ENCODE data around the gene L1CAM. TPM values are rescaled to one million over a fixed set of nuclear protein-coding genes. Genes with fewer than 3 reads are reported as not detected.

L1CAM gene
- total and polyA plus RNA-seq, 4 donors, result 0.19 to 0.83 (median 0.47) TPM

DNA sequence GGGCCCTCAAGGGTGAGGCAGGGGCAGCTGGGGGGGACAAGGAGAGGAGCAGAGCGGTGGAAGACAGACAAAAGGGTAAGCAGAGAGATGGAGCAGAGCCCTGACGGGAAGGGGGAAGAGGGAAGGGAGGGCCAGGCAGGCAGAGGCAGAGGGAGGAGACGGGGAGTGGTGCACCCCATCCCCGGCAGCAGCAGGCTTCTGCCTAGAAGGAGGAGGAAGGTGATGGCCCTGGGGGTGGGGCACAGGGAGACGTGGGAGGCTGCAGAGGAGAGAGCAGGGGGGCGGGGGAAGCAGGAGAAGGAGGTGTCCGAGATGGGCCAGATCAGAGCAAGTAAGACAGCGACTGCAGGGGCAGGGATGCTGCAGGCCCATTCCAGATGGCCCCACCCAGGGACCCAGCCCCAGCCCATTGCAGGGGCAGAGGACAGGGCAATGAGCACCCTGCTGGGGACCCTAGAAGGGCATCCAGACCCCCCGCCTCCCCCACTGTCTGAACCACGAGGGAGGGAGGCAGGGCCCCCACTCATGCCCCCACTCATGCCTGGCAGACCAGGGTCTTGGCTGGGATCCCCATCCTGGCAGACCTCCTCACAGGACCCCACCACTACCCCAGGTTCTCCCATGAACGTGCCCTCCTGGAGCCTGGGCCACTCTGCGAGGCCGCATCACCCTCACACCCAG is 2.7 kb downstream of the L1CAM start:
- Histone ChIP-seq H3K27me3 (ENCODE audit: control insufficient read depth in 3 of 3, insufficient read depth in 3 of 3, low read length in 2 of 3) (peaks cover 33 to 54% (median 42%) of the 10 kb centered on the region in 3 donors), H3K9me3 (ENCODE audit: control insufficient read depth in 4 of 4, insufficient read depth in 3 of 4, low read length in 3 of 4) (peaks cover 0 to 5% (median 0%) of the 10 kb centered on the region in 4 donors), H3K4me1 (ENCODE audit: control insufficient read depth in 5 of 5, insufficient read depth in 5 of 5, low read length in 5 of 5) (peaks cover 0 to 4% (median 2%) of the 10 kb centered on the region in 5 donors), H3K9ac (ENCODE audit: insufficient read depth in 1 of 2, low read length in 2 of 2) (no peak overlapping the region), H3K27ac (ENCODE audit: low read depth in 1 of 2, low read length in 1 of 2) (no peak overlapping the region), H3K36me3 (ENCODE audit: control insufficient read depth in 4 of 4, insufficient read depth in 4 of 4, low read length in 4 of 4) (no peaks in the 10 kb centered on the region), H3K4me3 (no peak overlapping the region)
- no peak for TF ChIP-seq CTCF (IDR thresholded peaks at IDR 0.05; ENCODE audit: control extremely low read depth, extremely low read depth)
- 49 to 60% methylated on average over 9 to 13 of the region's 13 CpGs for WGBS, 2 donors
- ATAC-seq (ENCODE audit: insufficient read depth, low FRiP score), result no peak
- DNase-seq, result no peak

GRCh38 chrX:153882557-153882956 is 3.4 kb downstream of the L1CAM start:
- no peak overlapping the region for H3K9ac ChIP-seq (ENCODE audit: insufficient read depth in 1 of 2, low read length in 2 of 2)
- ATAC-seq (ENCODE audit: insufficient read depth, low FRiP score) (no peak), DNase-seq (no peak)
- no peak for TF ChIP-seq CTCF (IDR thresholded peaks at IDR 0.05; ENCODE audit: control extremely low read depth, extremely low read depth)
- H3K27ac ChIP-seq (ENCODE audit: low read depth in 1 of 2, low read length in 1 of 2), result no peak overlapping the region
- H3K4me1 ChIP-seq (ENCODE audit: control insufficient read depth in 5 of 5, insufficient read depth in 5 of 5, low read length in 5 of 5), result peaks cover 0 to 4% (median 2%) of the 10 kb centered on the region in 5 donors
- peaks cover 27 to 48% (median 45%) of the 10 kb centered on the region in 3 donors for H3K27me3 ChIP-seq (ENCODE audit: control insufficient read depth in 3 of 3, insufficient read depth in 3 of 3, low read length in 2 of 3)
- H3K36me3 ChIP-seq (ENCODE audit: control insufficient read depth in 4 of 4, insufficient read depth in 4 of 4, low read length in 4 of 4), result no peaks in the 10 kb centered on the region
- peaks cover 0 to 2% (median 0%) of the 10 kb centered on the region in 4 donors for H3K9me3 ChIP-seq (ENCODE audit: control insufficient read depth in 4 of 4, insufficient read depth in 3 of 4, low read length in 3 of 4)
- no peak overlapping the region for H3K4me3 ChIP-seq
- WGBS, 2 donors, result 50 to 57% methylated on average over 5 to 7 of the region's 7 CpGs

- WGBS, 2 donors, result 48 to 80% methylated on average over 2 to 8 of the region's 8 CpGs
- peaks cover 0 to 4% (median 2%) of the 10 kb centered on the region in 5 donors for H3K4me1 ChIP-seq (ENCODE audit: control insufficient read depth in 5 of 5, insufficient read depth in 5 of 5, low read length in 5 of 5)
- peaks cover 0 to 2% (median 0%) of the 10 kb centered on the region in 4 donors for H3K9me3 ChIP-seq (ENCODE audit: control insufficient read depth in 4 of 4, insufficient read depth in 3 of 4, low read length in 3 of 4)
- no peak for DNase-seq
- H3K4me3 ChIP-seq, result no peak overlapping the region
- no peak for ATAC-seq (ENCODE audit: insufficient read depth, low FRiP score)
- peaks cover 23 to 45% (median 44%) of the 10 kb centered on the region in 3 donors for H3K27me3 ChIP-seq (ENCODE audit: control insufficient read depth in 3 of 3, insufficient read depth in 3 of 3, low read length in 2 of 3)
- H3K27ac ChIP-seq (ENCODE audit: low read depth in 1 of 2, low read length in 1 of 2), result no peak overlapping the region
- no peaks in the 10 kb centered on the region for H3K36me3 ChIP-seq (ENCODE audit: control insufficient read depth in 4 of 4, insufficient read depth in 4 of 4, low read length in 4 of 4)
- no peak for TF ChIP-seq CTCF (IDR thresholded peaks at IDR 0.05; ENCODE audit: control extremely low read depth, extremely low read depth)
- no peak overlapping the region for H3K9ac ChIP-seq (ENCODE audit: insufficient read depth in 1 of 2, low read length in 2 of 2)
These were observed 3.9 kb downstream of the L1CAM start for GRCh38 chrX:153882086-153882498.
